Esophagus (tissue), 2 donors: Measurements from ENCODE around the gene CDC42EP1. TPM values are rescaled to one million over a fixed set of nuclear protein-coding genes. Genes with fewer than 3 reads are reported as not detected.
"Not testable (repeated sequence)": the region's sequence is repeated elsewhere in the genome, so short reads cannot be mapped to it uniquely, and the experiment has no call there.

ENCODE experiments used
- H3K27ac ChIP-seq, 2 donors: one replicate each; pipeline ENCODE4 v1.5.1; 2013; ENCODE audit warnings: low read depth in 2 of 2, mild to moderate bottlenecking in 2 of 2, inconsistent platforms in 1 of 2, low read length in 1 of 2, moderate library complexity in 1 of 2
- H3K27me3 ChIP-seq, 2 donors: one replicate each; pipeline ENCODE4 v1.6.1; 2013; ENCODE audit warnings: low read length in 2 of 2, control low read depth in 1 of 2, mild to moderate bottlenecking in 1 of 2; ENCODE audit not compliant: insufficient read depth in 2 of 2, control insufficient read depth in 1 of 2
- H3K36me3 ChIP-seq, 2 donors: one replicate each; pipeline ENCODE4 v1.6.1; 2013; ENCODE audit warnings: low read length in 1 of 2; ENCODE audit not compliant: control insufficient read depth in 2 of 2, insufficient read depth in 2 of 2
- H3K4me1 ChIP-seq, 2 donors: one replicate each; pipeline ENCODE4 v1.6.1; 2013; ENCODE audit warnings: low read length in 1 of 2; ENCODE audit not compliant: control insufficient read depth in 2 of 2, insufficient read depth in 2 of 2
- H3K4me3 ChIP-seq, 2 donors: one replicate each; pipeline ENCODE4 v1.5.1; 2013; ENCODE audit warnings: low read length in 2 of 2, mild to moderate bottlenecking in 2 of 2, low read depth in 1 of 2, moderate library complexity in 1 of 2
- H3K9me3 ChIP-seq, 2 donors: one replicate each; pipeline ENCODE4 v1.6.1; 2013; ENCODE audit warnings: mild to moderate bottlenecking in 2 of 2, low read depth in 1 of 2, low read length in 1 of 2, moderate library complexity in 1 of 2; ENCODE audit not compliant: control insufficient read depth in 2 of 2, insufficient read depth in 1 of 2
- WGBS, 2 donors: extraction: QIAGEN DNeasy Blood & Tissue Kit; methylation state at CpG; one replicate each; pipeline ENCODE4 v1.1.7; 2013; 5-methylcytosine and 5-hydroxymethylcytosine counted together
- polyA plus RNA-seq, 2 donors: library from polyadenylated mRNA; stranded (reverse); fragments of 200-250 nt; gene quantifications; one replicate each; pipeline ENCODE4 v1.2.3, GENCODE V29; 2013
- donor health status: healthy with polysubstance abuse.
- donor health status: Bipolar disorder and iron deficiency.

Gene CDC42EP1
- polyA plus RNA-seq, 2 donors: 50.1 to 64.3 TPM

DNA sequence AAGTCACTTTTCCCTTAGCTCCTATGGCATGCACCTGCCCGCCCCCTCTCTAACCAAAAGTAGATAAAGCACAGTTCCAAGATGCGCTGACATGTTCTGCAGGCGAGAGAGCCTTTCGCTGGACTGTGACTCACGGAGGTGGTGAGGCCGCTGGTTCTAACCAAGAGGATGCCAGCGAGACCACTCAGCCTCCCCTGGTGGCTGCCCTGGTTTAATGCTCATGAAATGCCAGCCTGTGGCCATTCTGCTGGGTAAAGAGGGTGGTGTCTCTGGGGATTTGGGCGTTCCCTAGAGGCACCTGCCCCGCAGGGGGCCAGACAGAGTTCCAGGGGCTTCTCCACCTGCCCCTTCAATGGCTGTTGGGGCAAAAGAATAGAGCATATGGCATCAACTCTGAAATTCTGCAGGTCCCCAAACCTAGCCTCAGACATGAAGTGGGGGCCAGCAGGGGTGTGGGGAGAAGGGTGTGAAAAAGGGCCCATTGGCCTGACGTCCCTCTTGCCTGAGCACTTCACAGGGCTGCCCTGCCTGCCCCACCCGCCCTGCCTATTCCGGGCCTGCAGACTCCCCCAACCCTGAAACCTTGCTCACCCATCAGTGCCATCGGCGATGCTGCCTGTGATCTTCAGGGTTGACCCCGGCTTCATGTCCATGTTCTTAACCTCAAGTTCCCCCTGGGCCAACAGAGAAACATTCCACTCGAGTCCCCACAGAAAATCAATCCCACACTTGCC is 11.1 kb downstream of the CDC42EP1 start:
- Histone ChIP-seq H3K4me1 (peaks cover 2 to 24% of the 10 kb centered on the region in 2 donors), H3K27me3 (no peaks in the 10 kb centered on the region), H3K27ac (no peak overlapping the region), H3K4me3 (no peak overlapping the region), H3K9me3 (no peaks in the 10 kb centered on the region), H3K36me3 (peaks cover 0 to 14% of the 10 kb centered on the region in 2 donors)
- 70 to 76% methylated on average over 15 to 16 of the region's 16 CpGs for WGBS, 2 donors

DNA sequence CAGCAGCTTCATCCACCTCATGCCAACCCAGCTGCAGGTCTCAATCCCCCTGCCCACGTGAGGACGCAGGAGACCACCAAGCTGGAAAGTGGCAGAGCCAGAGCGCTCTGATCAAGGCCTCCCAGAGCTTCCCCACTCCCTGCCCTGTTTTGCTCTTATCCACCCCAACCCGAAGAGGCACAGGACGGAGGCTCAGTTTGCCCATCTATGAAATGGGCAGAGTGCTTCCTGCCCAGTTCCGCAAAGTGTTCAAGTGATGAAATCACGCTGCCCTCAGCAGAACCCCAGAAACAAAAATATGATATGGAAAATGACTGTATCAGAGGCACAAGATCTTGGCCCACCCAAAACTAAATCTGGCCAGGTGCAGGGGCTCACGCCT is 11.7 kb downstream of the CDC42EP1 start:
- peaks cover 0 to 9% of the 10 kb centered on the region in 2 donors for H3K36me3 ChIP-seq
- H3K27ac ChIP-seq: no peak overlapping the region
- no peak overlapping the region for H3K4me3 ChIP-seq
- H3K9me3 ChIP-seq: no peaks in the 10 kb centered on the region
- no peaks in the 10 kb centered on the region for H3K27me3 ChIP-seq
- WGBS, 2 donors: 92 to 94% methylated on average over 8 of the region's 8 CpGs
- peaks cover 0 to 21% of the 10 kb centered on the region in 2 donors for H3K4me1 ChIP-seq

DNA sequence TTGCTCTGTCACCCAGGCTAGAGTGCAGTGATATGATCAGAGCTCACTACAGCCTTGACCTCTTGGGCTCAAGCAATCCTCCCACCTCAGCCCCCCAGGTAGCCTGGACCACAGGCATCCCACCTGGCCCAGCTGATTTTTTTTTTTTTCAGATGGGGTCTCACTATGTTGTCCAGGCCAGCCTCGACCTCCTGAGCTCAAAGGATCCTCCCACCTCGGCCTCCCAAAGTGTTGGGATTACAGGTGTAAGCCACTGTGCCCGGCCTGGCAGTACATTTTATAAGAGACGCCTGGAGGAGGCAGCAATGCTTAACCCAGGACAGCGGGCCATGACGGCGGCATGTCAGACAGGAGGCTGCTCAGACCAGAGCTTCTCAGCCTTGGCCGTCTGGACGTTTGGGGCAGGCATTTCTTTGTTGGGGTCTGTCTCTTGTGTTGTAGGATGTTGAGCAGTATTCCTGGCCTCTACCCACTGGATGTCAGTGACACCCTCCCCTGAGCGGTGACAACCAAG is 15.3 kb downstream of the CDC42EP1 start:
- WGBS, 2 donors: 87 to 88% methylated on average over 10 of the region's 10 CpGs
- H3K27me3 ChIP-seq: no peaks in the 10 kb centered on the region
- H3K36me3 ChIP-seq: no peaks in the 10 kb centered on the region
- H3K4me3 ChIP-seq: no peak overlapping the region
- no peaks in the 10 kb centered on the region for H3K9me3 ChIP-seq
- H3K4me1 ChIP-seq: peaks cover 0 to 3% of the 10 kb centered on the region in 2 donors
- H3K27ac ChIP-seq: no peak overlapping the region

DNA sequence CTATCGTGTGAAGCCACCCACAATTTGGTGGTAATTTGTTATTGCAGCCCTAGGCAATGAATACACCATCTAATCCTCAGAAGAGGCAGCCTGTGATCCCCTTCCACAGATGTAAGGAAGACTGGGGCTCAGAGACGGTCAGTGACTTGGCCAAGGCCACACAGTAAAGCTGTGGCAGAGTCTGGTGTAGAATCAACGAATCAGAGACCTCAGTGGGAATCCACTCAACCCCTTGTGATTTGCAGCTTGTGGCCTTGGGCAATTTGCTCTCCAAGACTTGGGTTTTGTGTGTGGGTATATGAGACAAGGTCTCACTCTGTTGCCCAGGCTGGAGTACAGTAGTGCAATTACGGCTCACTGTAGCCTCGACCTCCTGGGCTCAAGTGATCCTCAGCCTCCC is 17.7 kb downstream of the CDC42EP1 start:
- peaks cover 0 to 2% of the 10 kb centered on the region in 2 donors for H3K4me1 ChIP-seq
- 82 to 91% methylated on average over 5 of the region's 5 CpGs for WGBS, 2 donors
- no peaks in the 10 kb centered on the region for H3K9me3 ChIP-seq
- no peaks in the 10 kb centered on the region for H3K36me3 ChIP-seq
- H3K4me3 ChIP-seq: no peak overlapping the region
- H3K27me3 ChIP-seq: no peaks in the 10 kb centered on the region
- H3K27ac ChIP-seq: no peak overlapping the region

DNA sequence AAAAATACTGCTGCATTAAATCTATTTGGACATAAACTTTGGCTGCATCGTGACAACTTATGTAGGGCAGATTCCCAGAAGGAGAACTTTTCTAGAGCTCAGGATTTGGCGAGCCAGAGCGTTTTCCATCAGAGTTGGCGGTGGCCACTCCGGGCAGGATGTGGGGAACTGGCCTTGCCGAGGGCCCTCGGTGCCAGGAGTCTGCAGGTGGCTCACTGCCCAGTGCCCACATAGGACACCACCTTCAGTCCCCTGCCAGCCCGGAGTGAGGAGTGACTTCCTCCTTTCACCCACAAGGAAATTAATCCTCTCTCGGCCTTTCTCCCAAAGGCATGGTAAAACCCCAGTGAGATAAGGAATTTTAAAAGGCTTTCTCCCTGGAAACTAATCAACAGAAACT is 21.2 kb downstream of the CDC42EP1 start:
- H3K4me1 ChIP-seq: peaks cover 0 to 2% of the 10 kb centered on the region in 2 donors
- no peaks in the 10 kb centered on the region for H3K27me3 ChIP-seq
- 16 to 22% methylated on average over 9 of the region's 9 CpGs for WGBS, 2 donors
- no peak overlapping the region for H3K27ac ChIP-seq
- H3K9me3 ChIP-seq: no peaks in the 10 kb centered on the region
- no peak overlapping the region for H3K4me3 ChIP-seq
- no peaks in the 10 kb centered on the region for H3K36me3 ChIP-seq

DNA sequence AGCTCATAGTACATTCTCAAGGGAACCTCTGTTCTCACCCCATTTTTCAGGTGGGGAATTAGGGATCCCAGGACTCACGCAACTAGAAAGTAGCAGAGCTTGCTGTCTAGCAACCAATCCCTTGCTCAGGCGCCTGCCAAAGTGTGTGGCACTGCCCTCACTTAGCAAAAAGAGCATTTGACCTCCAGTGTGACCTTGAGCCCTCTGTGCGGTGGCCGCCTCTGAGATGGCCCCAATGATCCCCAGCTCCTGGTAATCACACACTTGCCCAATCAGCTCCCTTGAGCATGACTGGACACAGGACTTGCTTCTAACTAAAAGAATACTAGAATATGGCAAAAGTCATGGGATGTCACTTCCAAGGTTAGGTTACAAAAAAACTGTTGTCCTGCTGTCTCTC is 22.2 kb downstream of the CDC42EP1 start:
- Histone ChIP-seq H3K27ac (no peak overlapping the region), H3K36me3 (no peaks in the 10 kb centered on the region), H3K27me3 (no peaks in the 10 kb centered on the region), H3K4me3 (no peak overlapping the region), H3K9me3 (no peaks in the 10 kb centered on the region), H3K4me1 (peaks cover 0 to 2% of the 10 kb centered on the region in 2 donors)
- 63 to 79% methylated on average over 4 of the region's 4 CpGs for WGBS, 2 donors

DNA sequence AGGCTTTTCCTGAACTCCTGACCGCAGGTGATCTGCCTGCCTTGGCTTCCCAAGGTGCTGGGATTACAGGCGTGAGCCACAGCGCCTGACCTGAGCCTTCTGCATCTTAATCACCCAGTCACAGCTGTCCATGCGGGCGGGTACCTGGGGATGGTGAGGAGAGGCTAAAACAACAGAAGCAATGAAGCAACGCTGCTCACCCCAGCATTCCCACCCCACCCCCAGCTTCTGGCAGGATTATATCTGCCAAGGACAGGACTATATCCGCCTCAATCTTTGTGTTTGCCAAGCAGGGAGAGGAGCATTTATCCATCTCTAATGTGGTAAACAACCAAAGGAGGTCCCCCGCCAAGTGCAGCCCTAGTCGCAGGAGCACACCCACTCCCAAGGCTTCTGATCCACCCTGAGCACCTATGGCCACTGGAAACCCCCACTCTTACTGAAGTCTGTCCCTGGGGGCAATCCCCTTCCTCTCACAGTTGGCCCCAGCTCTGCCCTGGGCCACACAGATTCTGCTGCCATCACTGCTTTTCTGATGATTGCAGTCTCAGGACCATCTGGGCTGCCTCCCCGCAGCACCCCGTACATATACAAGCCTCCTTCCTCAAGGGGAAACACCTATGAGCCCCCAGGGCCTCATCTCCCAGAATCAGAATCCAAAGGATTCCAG is 28.4 kb downstream of the CDC42EP1 start:
- Histone ChIP-seq H3K27ac (no peak overlapping the region), H3K9me3 (no peaks in the 10 kb centered on the region), H3K4me3 (no peak overlapping the region), H3K27me3 (no peaks in the 10 kb centered on the region), H3K36me3 (no peaks in the 10 kb centered on the region), H3K4me1 (peaks cover 0 to 3% of the 10 kb centered on the region in 2 donors)
- WGBS, 2 donors: 41 to 51% methylated on average over 11 of the region's 11 CpGs

DNA sequence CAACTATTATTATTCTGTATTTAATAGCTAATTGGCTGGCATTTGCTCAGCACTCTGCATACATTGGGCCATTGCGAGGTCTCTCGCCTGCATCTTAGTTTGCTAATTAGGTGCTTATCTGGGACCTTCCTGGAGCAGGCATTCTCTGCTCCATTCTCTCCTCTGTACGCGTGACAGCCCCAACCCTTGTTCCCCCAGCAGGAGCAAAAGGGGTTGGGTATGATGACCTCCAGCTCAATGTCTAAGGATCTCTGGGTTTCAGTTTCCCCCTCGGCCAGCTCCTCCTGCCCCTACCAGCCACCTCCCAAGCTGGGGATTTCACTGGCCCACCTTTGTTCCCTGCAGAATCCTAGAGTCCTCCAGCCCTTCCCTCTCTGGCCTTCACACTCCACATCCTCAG is 29.4 kb downstream of the CDC42EP1 start:
- 73 to 90% methylated on average over 5 of the region's 5 CpGs for WGBS, 2 donors

DNA sequence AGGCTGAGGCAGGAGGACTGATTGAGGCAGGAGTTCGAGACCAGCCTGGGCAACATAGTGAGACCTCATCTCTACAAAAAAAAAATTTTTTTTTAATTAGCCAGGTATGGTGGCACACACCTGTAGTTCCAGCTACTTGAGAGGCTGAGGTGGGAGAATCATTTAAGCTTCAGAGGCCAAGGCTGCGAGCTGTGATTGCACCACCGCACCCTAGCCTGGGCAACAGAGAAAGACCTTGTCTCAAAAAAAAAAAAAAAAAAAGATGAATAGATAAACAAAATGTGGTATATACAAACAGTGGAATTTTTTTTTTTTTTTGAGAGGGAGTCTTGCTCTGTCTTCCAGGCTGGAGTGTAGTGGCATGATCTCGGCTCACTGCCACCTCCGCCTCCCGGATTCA is 30.8 kb downstream of the CDC42EP1 start:
- H3K27ac ChIP-seq: not testable (repeated sequence)
- H3K4me1 ChIP-seq: peaks cover 0 to 11% of the 10 kb centered on the region in 2 donors
- 82 to 86% methylated on average over 6 of the region's 6 CpGs for WGBS, 2 donors

More for the DNA sequence above, 29.4 kb downstream of the CDC42EP1 start:
- H3K27ac ChIP-seq: no peak overlapping the region
- no peaks in the 10 kb centered on the region for H3K9me3 ChIP-seq
- H3K27me3 ChIP-seq: no peaks in the 10 kb centered on the region
- H3K4me3 ChIP-seq: no peak overlapping the region
- peaks cover 0 to 8% of the 10 kb centered on the region in 2 donors for H3K4me1 ChIP-seq
- no peaks in the 10 kb centered on the region for H3K36me3 ChIP-seq

More for the DNA sequence above, 30.8 kb downstream of the CDC42EP1 start:
- not testable (repeated sequence) for H3K9me3 ChIP-seq, H3K27me3 ChIP-seq, H3K36me3 ChIP-seq, H3K4me3 ChIP-seq
